HG02588 (cell line): Measurements from ENCODE around the gene SYT1.
"Not testable (repeated sequence)": the region's sequence is repeated elsewhere in the genome, so short reads cannot be mapped to it uniquely, and the experiment has no call there.

ENCODE experiments used
- ATAC-seq: cut with Tn5 transposase; IDR thresholded peaks from one replicate; pipeline ENCODE4 v1.9.1; 2021; ENCODE audit warnings: mild to moderate bottlenecking, moderate library complexity; ENCODE audit not compliant: unreplicated experiment

Gene SYT1

DNA sequence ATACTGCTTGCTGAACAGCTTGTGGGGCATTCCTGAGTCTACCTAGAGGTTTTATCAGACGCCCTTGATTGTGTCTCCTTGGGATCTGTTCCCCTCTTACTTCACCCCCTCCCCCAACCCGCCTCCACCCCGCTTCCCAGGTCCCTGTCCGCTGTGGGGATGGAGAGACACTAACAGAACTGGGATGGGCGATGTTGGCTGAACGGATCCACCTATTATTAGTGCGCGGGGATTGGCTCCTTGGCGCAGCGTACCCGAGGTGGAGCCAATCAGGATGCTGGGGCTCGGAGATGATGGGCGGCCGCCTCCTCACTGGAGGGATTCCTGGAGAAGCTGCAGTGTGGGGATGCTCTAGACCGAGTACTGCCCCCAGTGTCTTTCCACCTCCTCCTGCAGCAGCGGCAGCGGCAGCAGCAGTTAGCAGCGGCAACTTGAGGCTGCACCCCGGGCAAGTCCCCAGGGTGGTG, at the start of gene SYT1:
SYT1 (plus strand) TSS at position 372 of the 467 bp plus-strand sequence.
- peak; percentile 41 for ATAC-seq

DNA sequence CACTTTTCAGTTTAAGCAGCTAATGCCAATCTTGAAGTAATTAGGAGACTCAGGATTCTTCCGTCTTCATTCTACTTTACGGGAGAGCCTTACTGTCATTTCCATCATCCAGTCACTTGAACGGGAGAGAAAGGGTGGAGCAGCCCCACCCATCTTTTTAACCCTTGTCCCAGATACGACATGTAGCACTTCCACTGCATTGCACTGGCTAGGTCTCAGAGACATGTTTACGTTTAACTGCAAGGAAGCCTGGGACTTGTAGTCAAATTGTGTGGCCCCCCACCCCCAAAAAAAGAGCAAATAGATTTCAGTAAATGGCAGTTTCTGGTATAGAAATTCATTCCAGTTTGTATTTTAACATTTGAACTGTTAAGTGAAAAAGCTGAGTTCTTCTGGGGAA, 46.1 kb upstream of the SYT1 start:
- ATAC-seq: no peak

DNA sequence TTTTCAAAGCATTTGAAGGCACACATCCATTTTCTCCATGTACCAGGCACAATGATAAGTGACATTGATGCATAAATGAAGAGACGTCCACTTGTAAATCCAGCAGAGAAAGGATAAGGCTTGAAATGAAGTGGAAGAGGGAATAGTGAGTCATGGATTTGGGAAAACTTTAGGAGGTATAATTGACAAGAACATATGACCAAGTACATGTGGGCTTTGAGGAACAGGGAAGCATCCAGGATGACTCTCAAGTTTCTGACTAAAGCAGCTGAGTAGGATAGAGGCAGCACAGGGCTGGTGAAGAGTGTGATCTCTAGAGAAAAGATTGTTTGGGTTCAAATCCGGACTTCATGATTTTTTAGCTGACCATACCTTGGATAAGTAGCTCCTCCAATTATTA, 43.6 kb upstream of the SYT1 start:
- no peak for ATAC-seq

DNA sequence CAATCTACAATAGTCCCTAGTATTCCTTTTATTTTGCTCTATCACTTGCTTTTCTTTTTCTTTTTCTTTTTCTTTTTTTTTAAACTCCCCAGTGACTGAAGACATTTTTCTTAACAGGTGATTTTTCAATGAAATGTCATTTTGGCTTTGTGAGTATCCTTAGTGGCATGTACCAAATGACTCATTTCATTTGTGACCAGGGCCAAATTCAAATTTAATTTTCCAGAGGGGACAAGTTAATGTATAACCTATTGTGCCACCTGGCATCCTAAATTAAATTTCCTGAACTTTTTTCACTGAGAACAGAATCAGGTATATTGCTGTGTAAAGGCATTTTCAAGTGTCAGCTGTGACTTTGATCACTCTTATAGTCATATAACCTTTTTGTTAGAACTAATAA, 39.7 kb upstream of the SYT1 start:
- ATAC-seq: no peak

DNA sequence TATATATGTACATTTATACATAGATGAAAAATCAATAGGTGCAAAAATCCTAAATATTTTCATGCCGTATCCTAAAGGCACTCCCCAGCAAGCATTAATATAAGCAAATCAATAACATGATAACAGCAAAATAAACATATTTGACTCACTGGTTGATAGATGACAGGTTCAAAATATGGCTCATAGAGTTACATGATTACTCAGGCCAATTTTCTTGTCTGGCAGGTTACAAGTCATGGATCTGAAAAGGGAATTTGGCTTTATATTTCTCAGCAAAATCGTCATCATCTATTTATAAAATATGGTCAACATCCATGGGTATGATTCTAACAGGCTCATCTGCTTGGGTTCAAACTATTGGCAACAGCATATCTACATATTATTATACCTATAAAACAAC, 34.9 kb upstream of the SYT1 start:
- no peak for ATAC-seq

DNA sequence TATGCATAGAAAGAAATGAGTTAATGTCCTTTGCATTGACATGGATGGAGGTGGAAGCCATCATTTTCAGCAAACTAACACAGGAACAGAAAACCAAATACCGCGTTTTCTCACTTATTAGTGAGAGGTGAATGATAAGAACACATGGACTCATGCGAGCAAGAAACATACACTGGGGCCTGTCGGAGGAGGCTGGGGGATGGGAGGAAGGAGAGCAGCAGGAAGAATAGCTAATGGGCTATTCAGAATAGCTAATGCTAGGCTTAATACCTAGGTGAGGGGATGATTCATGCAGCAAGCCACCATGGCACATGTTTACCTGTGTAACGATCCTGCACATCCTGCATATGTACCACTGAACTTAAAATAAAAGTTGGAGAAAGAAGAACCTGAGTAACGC, 29.1 kb upstream of the SYT1 start:
- no peak for ATAC-seq

DNA sequence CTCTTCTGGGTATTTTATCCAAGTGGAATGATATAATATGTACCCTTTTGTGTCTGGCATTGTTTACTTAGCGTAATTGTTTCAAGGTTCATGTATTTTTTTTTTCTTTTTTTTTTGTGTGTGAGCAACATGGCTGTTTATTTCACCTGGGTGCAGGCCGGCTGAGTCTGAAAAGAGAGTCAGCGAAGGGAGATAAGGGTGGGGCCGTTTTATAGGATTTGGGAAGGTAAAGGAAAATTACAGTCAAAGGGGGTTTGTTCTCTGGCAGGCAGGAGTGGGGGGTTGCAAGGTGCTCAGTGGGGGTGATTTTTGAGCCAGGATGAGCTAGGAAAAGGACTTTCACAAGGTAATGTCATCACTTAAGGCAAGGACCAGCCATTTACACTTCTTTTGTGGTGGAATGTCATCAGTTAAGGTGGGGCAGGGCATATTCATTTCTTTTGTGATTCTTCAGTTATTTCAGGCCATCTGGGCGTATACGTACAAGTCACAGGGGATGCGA, 24.0 kb upstream of the SYT1 start:
- not testable (repeated sequence) for ATAC-seq

DNA sequence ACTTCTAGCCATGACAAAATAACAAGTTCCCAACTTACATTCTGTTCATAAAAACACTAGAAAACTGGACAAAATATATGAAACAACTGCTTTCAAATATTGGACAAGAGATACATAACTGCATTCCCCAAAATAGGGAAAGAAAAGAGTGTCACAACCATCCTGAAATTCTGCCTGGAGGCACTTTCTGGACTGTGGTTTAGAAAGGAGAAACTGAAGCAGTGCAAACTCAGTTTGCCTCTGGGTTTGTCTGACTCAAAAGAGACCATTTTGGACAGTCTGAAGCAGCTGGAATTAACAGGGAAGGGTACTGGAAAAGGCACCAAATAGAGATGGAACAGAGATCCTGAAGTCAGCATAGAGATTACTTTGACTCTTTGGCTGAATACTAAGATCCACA, 11.3 kb upstream of the SYT1 start:
- ATAC-seq: no peak

DNA sequence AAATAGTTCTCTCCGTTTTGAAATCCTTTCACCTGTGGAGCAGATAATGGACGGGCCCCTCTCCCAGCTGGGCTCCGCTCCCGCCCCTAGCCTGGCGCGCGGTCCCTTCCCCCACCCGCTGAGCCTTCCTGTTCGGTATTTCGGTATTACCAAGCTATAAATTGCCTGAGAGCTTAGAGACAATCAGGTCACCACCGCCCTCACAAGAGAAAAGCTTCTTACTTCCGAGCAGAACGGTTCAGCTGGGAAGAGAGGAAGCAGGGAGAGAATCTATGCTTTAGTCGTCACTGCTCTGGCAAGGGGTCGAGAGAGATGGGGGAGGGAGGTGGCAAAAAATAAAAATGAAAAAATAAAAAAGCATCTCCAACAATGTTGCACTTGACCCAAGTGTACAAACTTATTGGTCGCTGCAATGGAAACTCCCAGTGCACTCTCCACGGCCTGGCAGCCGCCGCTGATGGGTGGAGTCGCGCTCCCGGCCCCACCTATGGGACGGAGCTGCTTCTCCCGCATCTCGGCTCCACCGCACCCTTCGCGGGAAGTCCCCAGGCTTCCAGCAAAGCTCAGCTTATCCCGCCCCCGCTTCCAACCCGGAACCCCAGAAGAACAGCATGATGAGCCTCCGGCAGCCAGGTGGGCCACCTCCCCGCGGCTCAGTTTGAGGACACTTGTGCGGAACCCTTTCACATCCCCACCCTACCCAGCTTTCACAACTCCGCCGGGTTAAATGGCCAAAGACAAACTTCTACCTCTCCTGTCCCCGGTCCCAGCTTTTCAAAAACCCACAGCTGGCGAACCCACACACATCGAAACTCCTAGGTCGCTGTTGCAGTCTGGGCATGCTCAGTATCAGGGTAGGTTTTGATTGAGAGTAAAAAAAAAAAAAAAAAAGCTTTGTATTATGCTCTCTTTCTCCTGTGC, 832 bp upstream of the SYT1 start:
- peak; percentile 53 for ATAC-seq

DNA sequence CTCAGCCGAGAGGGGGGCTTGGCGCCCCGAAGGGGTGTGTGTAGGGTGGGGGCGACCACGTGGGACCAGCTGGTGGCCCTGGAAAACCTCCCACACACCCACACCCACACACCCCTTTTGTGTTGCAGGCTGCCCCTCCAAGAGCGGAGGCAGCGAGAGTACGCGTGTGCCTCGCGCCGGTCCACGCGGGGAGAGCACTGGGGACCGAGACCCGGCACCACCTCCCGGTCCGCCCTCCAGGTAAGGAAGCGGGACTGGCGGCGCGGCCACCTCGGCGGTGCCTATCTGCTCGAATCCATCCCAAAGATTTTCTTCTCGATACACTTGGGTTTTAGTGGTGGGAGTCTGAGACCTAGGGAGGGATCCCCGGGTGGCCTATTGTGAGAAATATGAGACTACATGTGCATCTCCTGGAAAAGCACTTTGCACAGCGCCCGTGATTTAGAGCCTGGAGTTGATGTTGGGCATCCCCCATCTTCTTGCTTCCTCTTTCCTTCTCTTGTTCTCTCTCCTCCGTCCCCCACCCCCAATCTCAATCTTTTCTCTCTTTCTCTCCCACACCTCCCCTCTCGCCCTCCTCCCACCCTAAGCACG, 393 bp downstream of the SYT1 start:
- ATAC-seq: peak; percentile 29

DNA sequence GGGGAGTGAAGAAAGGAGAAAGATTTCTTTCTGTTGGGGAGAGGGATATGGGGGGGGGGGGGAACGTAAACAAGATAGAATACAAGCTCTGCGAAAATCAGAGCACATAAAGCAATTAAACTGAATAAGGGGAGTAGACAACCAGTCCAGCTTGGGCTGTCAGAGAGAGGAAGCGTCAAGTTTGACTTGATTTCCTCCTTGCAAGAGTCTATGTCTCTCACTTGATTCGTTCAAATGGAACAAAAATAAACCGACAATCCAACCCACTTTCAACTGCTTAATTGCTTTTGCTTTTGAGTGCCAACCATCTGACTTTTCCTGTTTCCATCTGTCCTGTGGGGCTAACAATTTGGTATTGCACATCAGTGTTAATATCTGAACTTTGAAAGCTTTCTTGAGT, 942 bp downstream of the SYT1 start:
- ATAC-seq: no peak

DNA sequence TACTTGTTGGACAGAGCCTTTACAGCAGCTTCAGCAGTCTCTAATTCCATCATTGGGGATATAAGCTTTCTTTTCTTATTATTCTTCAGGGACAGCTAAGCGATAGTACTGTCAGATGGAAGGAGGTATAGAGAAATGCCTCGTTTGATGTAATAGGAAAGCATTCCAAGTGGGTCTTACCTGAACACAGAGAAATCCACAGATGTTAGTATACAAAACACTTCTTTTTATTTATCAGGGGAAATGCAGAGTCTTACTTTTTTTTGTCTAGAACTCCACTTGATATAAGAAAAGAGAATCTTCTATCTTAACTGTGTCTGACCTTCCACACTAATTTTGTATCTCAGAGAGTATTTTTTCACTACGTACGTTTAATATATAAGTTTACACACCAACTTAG, 1.9 kb downstream of the SYT1 start:
- ATAC-seq: no peak

DNA sequence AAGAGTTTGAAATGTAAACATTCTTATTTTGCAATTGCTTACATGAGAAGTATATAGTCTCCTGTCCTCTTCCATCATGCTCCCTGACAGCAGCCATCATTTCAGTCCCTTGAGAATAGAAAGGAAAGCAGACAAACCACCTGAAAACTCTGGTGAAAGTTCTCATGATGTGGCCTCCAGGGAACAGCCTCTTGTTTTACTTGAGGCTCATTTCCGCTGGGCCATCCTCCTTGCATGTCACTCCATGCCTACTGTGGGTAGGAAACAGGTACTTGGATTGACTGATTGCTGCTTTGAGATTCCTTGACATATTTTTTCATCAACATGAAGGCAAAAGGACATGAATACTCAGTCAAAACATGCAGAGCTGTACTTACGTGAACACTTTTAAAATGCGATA, 6.0 kb downstream of the SYT1 start:
- no peak for ATAC-seq

DNA sequence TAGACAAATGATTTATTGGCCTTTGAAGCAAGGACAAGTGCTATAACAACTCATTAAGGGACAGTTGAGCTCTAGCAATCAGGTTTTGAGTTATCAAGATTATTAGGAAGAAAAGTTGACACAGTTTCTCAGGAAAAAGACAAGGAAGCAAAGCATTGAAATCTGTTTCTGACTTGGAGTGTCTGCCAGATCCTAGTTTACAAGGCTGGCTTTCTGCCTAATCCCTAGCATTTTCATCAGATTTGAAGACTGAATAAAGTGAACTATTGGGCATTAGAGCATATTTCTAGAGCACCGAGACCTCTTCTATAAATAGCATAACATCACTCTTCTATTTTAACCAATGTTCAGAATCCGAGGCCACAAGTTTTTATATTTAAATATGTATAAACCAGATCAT, 7.0 kb downstream of the SYT1 start:
- ATAC-seq: no peak

DNA sequence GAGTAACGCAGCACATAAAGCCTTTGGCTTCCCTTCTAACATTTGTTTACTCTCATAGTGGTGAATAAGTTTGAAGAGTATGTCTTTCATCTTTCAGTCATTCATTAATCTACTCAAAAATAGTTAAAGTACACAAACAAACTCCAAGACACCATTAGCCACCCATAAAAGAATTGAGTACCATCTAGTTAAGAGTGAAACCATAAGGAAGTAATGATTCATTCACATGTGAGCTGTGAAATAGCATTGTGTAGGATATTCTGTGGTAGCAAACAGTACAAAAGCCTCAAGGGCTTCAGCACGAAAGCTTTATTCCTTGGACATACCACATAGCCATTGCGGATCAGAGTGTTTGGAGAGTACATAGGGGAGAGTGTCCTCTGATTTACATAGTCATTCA, 13.9 kb downstream of the SYT1 start:
- no peak for ATAC-seq

DNA sequence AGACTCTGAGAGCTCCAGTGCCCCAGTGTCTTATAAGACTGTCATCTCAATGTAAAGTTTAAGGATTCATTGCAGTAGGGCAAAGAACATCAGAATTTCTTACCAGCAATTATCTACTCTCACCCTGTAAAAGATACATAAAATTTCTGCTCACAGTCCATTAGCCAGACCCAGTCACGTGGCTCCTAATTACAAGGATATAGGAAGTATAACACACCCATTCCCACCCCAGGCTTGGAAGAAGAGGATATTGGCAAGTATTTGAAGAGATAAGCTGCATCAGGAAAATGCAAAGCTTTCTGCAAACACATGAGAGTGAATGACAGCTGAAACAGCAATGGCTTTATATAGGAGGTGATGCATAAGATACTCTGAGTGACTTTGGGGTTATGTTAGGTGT, 14.3 kb downstream of the SYT1 start:
- ATAC-seq: no peak

DNA sequence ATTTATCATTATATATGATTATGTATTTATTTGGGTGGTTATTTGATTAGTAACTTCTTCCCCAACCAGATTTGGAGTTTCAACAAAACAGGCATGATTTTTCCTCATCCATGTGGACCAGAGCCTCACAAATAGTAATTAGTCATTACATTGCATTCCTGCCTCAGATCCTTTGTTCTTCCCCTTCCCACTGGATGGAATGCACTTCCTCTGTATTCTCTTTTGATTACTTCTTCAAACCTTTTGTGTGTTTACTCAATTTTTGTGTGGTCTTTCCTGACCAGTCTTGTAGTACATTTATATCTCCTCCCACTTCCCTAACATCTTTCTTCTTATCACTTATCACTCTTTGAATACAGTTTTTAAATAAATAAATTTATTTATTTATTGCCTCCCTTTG, 15.5 kb downstream of the SYT1 start:
- ATAC-seq: no peak

DNA sequence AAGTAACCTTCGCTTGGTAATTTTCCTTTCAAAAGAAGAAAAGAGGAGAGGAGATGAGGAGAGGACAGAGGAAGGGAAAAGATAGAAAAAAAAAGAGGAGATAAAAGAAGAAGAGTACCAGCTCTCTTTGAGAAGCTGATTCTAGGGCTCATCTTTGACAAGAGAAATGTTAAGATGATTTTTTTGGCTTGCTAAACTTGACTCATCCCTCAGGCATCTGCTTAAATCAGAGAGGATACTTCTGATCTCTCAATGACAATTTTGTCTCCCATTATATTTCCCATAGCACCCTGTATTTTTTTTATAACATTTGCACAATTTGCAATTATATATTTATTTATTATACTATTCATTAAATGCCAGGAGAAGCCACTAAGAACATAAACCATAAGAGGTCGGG, 17.1 kb downstream of the SYT1 start:
- ATAC-seq: no peak

DNA sequence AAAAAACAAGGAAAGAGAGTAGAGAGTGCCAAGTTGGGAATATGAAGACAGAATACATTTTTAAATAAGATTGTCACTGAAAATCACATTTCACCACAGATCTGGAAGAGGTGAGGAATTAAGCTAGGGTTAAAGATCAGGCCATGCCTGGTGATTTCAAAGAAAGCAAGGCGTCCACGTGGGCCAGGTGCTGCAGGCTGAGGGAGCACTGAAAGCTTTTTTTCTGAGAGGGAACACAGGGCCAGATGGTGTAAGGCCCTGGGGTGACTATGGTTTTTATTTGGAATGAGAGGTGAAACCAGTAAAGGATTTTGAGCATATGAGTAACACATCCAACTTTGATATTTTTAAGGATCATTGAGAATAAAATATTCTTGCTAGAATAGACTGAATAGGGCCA, 20.9 kb downstream of the SYT1 start:
- ATAC-seq: no peak

DNA sequence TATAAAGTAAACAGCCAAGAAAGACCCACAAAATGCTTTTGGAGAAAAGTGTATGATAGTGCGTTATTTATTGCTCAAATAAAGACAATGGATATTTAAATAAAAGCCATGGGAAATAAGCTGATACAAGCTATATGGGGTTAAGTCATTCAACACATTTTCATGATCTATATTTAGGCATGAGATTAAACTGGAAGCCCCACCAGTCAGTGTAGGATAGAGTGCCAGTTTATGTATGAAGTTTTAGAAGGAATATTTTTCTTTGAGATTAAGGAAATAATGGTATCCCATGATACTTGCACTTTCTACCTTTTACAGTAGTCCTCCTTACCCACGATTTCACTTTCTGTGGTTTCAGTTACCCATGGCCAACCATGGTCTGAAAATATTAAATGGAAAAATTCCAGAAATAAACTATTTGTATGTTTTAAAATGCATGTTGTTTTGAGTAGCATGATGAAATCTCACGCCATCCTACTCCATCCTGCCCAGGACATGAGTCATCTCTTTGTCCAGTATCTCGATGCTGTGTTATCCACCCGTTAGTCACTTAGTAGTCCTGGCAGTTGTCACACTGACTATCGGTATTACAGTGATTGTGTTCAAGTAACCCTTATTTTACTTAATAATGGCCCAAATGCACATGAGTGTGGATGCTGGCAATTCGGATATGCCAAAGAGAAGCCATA, 22.3 kb downstream of the SYT1 start:
- ATAC-seq: no peak

DNA sequence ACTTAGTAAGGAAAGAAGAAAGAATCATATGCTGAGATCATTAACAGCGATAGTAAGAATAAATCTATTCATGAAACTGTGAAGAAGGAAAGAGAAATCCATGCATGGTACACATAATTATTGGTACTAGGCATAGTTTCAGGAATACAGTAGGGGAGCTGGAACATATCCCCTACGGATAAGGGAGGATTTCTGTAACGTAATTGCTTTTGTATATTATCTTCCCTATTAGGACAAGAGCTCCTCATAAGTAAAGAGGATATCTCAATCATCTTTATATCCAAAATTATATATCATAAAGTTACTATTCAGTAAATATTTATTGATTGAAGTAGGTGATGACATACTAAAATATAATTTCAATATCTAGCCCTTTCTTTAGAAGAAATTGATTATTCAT, 22.9 kb downstream of the SYT1 start:
- ATAC-seq: no peak

DNA sequence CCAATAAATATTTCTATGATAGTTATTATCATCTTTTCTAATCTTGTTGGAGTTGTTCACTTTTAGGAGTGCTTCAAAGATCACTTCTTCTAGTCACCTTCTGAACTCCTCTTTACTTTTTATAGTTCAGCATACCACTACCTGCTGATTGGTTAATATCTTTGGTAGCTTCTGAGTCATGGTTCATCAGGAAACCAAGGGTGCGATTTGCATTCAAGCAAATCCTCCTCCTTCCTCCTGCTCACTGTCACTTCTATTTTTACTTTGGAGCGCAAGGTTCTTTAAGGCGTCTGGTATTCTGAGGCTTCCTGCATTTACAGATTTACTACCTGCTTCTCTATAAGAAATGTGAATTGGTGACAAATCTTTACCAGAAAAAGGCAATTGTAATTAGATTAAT, 24.0 kb downstream of the SYT1 start:
- ATAC-seq: peak; percentile 89
